Heart left ventricle (tissue), 13 donors: ENCODE results near the gene PHACTR3.

Source experiments
- POLR2A ChIP-seq, 2 donors: fragments of 450-650 bp; IDR thresholded peaks; one replicate each; pipeline ENCODE4 v1.6.1; 2017; ENCODE audit warnings: antibody characterized with exemption in 2 of 2, mild to moderate bottlenecking in 2 of 2, moderate library complexity in 2 of 2
- TF ChIP-seq, protein P1 (sequence below), 12 donors: fragments of 200-600 bp; sonication (generic) in 4 of 12; IDR thresholded peaks; one replicate each; pipeline versions ENCODE4 v1.5.0 to v1.8.0; 2018 to 2022; ENCODE audit warnings: antibody characterized with exemption in 12 of 12, mild to moderate bottlenecking in 5 of 12
- donor health status: ischemic (EF 13 %, LVEDD 7.1; RV severe dilation, severe dysfunction).
- donor health status: DM: no; HTN: yes; CAD: no.
- donor health status: DM: no; HTN: no; CAD: no.
- donor health status: ischemic (EF 25% LVEDD 6.9; RV normal size, moderate dysfunction).
- donor health status: ischemic (EF 25% LVEDD 5.7; RV mildly dilated, moderate dysfunction).
- donor health status: ischemic (EF 35%, LVEDD 5.7; RV mildly dilated, moderate dysfunction).
- donor health status: nonischemic (EF 11% LVEDD 7.7; RV severe dilation, severe dysfunction).
- donor health status: DM: yes; HTN: yes; CAD: no.
- donor health status: PGD.
- donor health status: ischemic (EF 29% LVEDD 5.4; RV normal size, mild dysfunction).
- donor health status: nonischemic (EF 23%, LVEDD 6.1; RV moderate dilation, normal function).

DNA sequence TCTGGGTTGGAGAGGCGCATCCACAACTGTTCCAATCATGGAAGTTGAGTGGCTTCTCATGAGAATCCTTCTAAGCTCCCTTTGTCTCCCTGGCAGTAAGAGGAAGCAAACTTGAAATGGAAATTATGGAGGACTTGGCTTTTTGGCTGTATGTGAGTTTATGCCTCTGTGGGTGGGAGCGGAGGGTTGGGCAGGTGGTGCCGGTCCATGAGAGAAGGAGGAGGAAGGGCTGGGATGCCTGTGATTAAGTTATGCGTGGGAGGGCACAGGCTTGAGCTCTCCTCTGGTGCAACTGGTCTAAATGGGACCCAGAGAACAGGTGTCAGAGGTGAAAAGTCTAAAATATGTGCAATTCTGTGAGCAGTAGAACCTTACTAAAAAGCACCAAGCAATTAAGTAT lies 2.2 kb downstream of the PHACTR3 start:
- TF ChIP-seq, protein P1, sequence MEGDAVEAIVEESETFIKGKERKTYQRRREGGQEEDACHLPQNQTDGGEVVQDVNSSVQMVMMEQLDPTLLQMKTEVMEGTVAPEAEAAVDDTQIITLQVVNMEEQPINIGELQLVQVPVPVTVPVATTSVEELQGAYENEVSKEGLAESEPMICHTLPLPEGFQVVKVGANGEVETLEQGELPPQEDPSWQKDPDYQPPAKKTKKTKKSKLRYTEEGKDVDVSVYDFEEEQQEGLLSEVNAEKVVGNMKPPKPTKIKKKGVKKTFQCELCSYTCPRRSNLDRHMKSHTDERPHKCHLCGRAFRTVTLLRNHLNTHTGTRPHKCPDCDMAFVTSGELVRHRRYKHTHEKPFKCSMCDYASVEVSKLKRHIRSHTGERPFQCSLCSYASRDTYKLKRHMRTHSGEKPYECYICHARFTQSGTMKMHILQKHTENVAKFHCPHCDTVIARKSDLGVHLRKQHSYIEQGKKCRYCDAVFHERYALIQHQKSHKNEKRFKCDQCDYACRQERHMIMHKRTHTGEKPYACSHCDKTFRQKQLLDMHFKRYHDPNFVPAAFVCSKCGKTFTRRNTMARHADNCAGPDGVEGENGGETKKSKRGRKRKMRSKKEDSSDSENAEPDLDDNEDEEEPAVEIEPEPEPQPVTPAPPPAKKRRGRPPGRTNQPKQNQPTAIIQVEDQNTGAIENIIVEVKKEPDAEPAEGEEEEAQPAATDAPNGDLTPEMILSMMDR (IDR thresholded peaks at IDR 0.05): no peak
- no peak for TF ChIP-seq POLR2A (IDR thresholded peaks at IDR 0.05)
